Right lobe of liver (tissue), 6 donors: ENCODE data around the gene APOL6. TPM values are rescaled to one million over a fixed set of nuclear protein-coding genes. Genes with fewer than 3 reads are reported as not detected.

ENCODE experiments used
- ATAC-seq, 4 donors: fragments of 200-7000 bp; cut with Tn5 transposase; one replicate each; pipeline ENCODE4 v1.9.1; 2020; ENCODE audit warnings: mild to moderate bottlenecking in 4 of 4, moderate library complexity in 4 of 4
- DNase-seq, 3 donors: peaks; one replicate each; pipeline ENCODE4 v3.0.0-alpha.2; 2020
- H3K27ac ChIP-seq, 3 donors: fragments of 200-600 bp; one replicate each; pipeline ENCODE4 v1.8.0; 2022
- H3K27me3 ChIP-seq, 2 donors: fragments of 200-600 bp; one replicate each; pipeline ENCODE4 v1.8.0; 2022
- H3K36me3 ChIP-seq, 4 donors: fragments of 200-600 bp; sonication (generic) in 1 of 4; one replicate each; pipeline versions ENCODE4 v1.5.1 to v1.8.0; 2017 to 2022; ENCODE audit warnings: control low read depth in 1 of 4
- H3K4me1 ChIP-seq, 4 donors: fragments of 200-600 bp; sonication (generic) in 1 of 4; one replicate each; pipeline versions ENCODE4 v1.5.1 to v1.8.0; 2017 to 2022; ENCODE audit warnings: control low read depth in 1 of 4
- H3K4me3 ChIP-seq, 3 donors: fragments of 200-600 bp; one replicate each; pipeline ENCODE4 v1.8.0; 2022
- H3K9me3 ChIP-seq, 4 donors: fragments of 200-600 bp; sonication (generic) in 1 of 4; one replicate each; pipeline versions ENCODE4 v1.5.1 to v1.8.0; 2017 to 2022; ENCODE audit warnings: control low read depth in 1 of 4
- POLR2A ChIP-seq: fragments of 450-650 bp; IDR thresholded peaks from one replicate; pipeline ENCODE4 v1.6.1; 2017; ENCODE audit warnings: antibody characterized with exemption, mild to moderate bottlenecking
- WGBS: methylation state at CpG from one replicate; pipeline ENCODE4 v1.1.6; 2018; ENCODE audit warnings: low coverage, low lambda C conversion rate; ENCODE audit not compliant: insufficient coverage; ENCODE audit errors: missing lambda C conversion rate; 5-methylcytosine and 5-hydroxymethylcytosine counted together
- intact Hi-C, 2 donors: fragments of 100-400 bp; cut with DNase I; formaldehyde crosslinking; loops; one replicate each; pipeline versions ENCODE4 v1.11.2 to v1.14.1; 2022
- total RNA-seq, 6 experiments: library from RNA; depleted of rRNA in 2 of 6; stranded (reverse); fragments of >200 nt in 2 of 6; fragmentation: NEBNext Ultra II Directional in 3 of 6; extraction: Animal tissue kit (Norgen Biotek cat#: 25700) in 3 of 6; gene quantifications; one replicate each; pipeline versions ENCODE4 v1.1.0 to v1.2.4, GENCODE V29; 2016 to 2023
- TF ChIP-seq, protein P1 (sequence below), 4 donors: fragments of 200-600 bp in 3 of 4; fragments of 450-650 bp in 1 of 4; IDR thresholded peaks; one replicate each; pipeline versions ENCODE4 v1.5.1 to v1.8.0; 2016 to 2022; ENCODE audit warnings: antibody characterized with exemption in 4 of 4, mild to moderate bottlenecking in 2 of 4
- donor health status: DM: no; HTN: yes; CAD: no.
- donor health status: DM: no; HTN: no; CAD: no.
- donor health status: DM: no; HTN: no; CAD: no.
- donor health status: DM: no; HTN: yes; CAD: no.
- donor health status: DM: no; HTN: yes; CAD: no.

Gene APOL6
- total RNA-seq, 6 experiments from 2014 or later, result 33.5 to 42.7 (median 39.6) TPM

DNA sequence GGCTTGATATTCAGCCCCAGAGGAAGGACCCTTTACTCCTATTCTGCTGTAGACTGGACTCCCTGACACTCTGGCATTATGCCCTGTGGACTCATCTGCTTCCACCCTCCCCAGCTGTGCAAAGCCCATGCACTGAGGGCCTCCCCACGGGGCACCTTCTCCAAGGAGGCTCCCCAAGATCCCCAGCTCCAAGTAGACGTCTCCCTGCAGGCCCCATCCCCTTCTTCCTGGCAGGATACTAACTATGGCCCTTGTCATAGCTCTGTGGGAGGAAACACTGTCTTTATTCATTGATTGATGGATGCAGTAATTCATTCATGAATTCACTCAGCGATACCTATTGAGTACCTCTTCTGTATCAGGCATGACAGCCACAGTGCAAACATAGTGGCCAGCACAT is 15.3 kb upstream of the APOL6 start:
- Histone ChIP-seq H3K36me3 (no peaks in the 10 kb centered on the region), H3K27ac (no peak overlapping the region), H3K9me3 (no peaks in the 10 kb centered on the region), H3K27me3 (no peaks in the 10 kb centered on the region), H3K4me3 (no peak overlapping the region), H3K4me1 (no peaks in the 10 kb centered on the region)
- intact Hi-C loops, result loop anchor here (10.0 kb wide), 2 partner anchors 102 to 292 kb away; no protein-coding TSS in a partner anchor
- 83% methylated on average over 3 of the region's 3 CpGs for WGBS
- DNase-seq, result no peak
- ATAC-seq, result no peak
- no peak for TF ChIP-seq POLR2A
- TF ChIP-seq, protein P1, sequence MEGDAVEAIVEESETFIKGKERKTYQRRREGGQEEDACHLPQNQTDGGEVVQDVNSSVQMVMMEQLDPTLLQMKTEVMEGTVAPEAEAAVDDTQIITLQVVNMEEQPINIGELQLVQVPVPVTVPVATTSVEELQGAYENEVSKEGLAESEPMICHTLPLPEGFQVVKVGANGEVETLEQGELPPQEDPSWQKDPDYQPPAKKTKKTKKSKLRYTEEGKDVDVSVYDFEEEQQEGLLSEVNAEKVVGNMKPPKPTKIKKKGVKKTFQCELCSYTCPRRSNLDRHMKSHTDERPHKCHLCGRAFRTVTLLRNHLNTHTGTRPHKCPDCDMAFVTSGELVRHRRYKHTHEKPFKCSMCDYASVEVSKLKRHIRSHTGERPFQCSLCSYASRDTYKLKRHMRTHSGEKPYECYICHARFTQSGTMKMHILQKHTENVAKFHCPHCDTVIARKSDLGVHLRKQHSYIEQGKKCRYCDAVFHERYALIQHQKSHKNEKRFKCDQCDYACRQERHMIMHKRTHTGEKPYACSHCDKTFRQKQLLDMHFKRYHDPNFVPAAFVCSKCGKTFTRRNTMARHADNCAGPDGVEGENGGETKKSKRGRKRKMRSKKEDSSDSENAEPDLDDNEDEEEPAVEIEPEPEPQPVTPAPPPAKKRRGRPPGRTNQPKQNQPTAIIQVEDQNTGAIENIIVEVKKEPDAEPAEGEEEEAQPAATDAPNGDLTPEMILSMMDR (IDR thresholded peaks at IDR 0.05), result no peak

DNA sequence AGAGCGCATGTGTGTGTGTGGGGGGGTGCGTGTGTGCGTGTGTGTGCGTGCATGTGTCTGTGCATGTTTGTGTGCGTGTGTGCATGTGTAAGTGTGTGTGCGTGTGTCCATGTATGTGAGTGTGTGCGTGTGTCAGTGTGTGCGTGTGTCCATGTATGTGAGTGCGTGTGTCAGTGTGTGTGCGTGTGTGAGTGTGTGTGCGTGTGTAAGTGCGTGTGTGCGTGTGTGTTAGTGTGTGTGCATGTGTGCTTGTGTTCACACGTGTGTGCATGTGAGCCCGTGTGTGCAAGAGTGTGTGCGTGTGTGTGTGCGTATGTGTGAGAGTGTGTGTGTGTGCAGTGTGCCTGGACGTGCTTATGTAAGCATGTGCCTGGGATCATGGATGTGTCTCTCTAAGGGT is 14.7 kb upstream of the APOL6 start:
- Histone ChIP-seq H3K4me1 (no peaks in the 10 kb centered on the region), H3K27me3 (no peaks in the 10 kb centered on the region), H3K36me3 (no peaks in the 10 kb centered on the region), H3K27ac (no peak overlapping the region), H3K9me3 (no peaks in the 10 kb centered on the region), H3K4me3 (no peak overlapping the region)
- 71% methylated on average over 14 of the region's 18 CpGs for WGBS
- no peak for ATAC-seq
- no peak for DNase-seq
- intact Hi-C loops, result loop anchor here (10.0 kb wide), 2 partner anchors 101 to 291 kb away; no protein-coding TSS in a partner anchor
- TF ChIP-seq, protein P1 (IDR thresholded peaks at IDR 0.05), result no peak
- TF ChIP-seq POLR2A, result no peak

DNA sequence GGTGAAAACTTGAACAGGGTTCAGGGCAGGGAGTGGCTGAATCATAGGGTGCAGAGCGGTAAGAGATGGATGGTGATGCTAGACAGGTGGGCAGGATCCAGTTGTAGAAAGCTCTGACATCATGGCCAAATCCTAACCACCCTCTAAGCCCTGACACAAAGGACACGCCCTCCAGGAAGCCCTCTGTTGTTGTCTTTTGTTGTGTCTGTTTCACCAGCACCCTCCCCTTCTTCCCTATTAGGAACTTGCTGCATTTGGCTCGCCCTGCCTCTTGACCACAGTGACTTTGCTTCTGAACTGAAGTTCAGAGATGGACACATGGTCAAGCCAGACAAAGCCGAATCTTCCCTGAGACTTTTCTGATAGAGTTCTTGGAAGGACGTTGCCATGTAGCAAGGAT is 14.2 kb upstream of the APOL6 start:
- no peaks in the 10 kb centered on the region for H3K36me3 ChIP-seq
- H3K4me1 ChIP-seq, result peaks cover 0 to 2% (median 0%) of the 10 kb centered on the region in 4 donors
- H3K9me3 ChIP-seq, result no peaks in the 10 kb centered on the region
- intact Hi-C loops, result loop anchor here (10.0 kb wide), 2 partner anchors 101 to 291 kb away; no protein-coding TSS in a partner anchor
- ATAC-seq (no peak), DNase-seq (no peak)
- no peak overlapping the region for H3K27ac ChIP-seq
- 74% methylated on average over 3 of the region's 5 CpGs for WGBS
- TF ChIP-seq, protein P1 (IDR thresholded peaks at IDR 0.05), result no peak
- TF ChIP-seq POLR2A, result no peak
- H3K4me3 ChIP-seq, result no peak overlapping the region
- H3K27me3 ChIP-seq, result no peaks in the 10 kb centered on the region

DNA sequence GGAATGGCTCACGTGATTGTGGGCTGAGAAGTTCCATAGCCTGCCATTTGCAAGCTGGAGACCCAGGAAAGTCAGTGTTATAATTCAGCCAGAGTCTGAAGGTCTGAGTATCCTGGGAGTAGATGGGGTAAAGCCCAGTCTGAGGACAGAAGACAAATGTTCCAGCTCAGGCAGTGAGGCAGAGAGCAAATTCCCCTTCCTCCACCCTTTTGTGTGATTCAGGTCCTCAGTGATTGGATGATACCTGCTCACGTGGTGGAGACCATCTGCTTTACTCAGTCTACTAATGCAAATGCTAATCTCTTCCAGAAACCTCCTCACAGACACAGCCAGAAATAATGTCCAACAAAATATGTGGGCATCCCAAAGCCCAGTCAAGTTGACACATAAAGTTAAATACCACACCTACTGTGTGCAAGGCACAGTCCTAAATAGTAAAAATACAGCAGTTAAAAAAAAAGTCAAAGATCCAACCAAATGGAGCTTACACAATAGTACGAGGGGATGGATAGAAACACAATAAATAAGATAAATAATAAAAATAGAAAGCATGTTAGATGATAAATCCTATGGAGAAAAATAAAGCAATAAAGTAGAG is 13.2 kb upstream of the APOL6 start:
- intact Hi-C loops, result loop anchor here (5.0 to 10.0 kb wide), 3 partner anchors 100 to 487 kb away; no protein-coding TSS in a partner anchor
- WGBS, result 50% methylated on average over 3 of the region's 3 CpGs
- Histone ChIP-seq H3K27me3 (no peaks in the 10 kb centered on the region), H3K27ac (no peak overlapping the region), H3K4me3 (no peak overlapping the region), H3K36me3 (no peaks in the 10 kb centered on the region), H3K4me1 (peaks cover 0 to 2% (median 0%) of the 10 kb centered on the region in 4 donors), H3K9me3 (no peaks in the 10 kb centered on the region)
- no peak for ATAC-seq
- TF ChIP-seq POLR2A, result no peak
- TF ChIP-seq, protein P1 (IDR thresholded peaks at IDR 0.05), result no peak
- no peak for DNase-seq
